Body of pancreas (tissue), 4 donors: ENCODE results near the gene WDFY1. TPM values are rescaled to one million over a fixed set of nuclear protein-coding genes. Genes with fewer than 3 reads are reported as not detected.

Source experiments
- ATAC-seq: fragments of 150-250 bp; one replicate; pipeline ENCODE4 v1.9.1; 2016
- DNase-seq, 4 donors: peaks; one replicate each; pipeline ENCODE4 v3.0.0-alpha.2; 2019
- H3K27ac ChIP-seq, 4 donors: fragments of 200-600 bp; sonication (generic); 1 replicate in 3 of 4; 2 replicates in 1 of 4; pipeline versions ENCODE4 v1.5.1 to v1.6.1; 2016 to 2019; ENCODE audit warnings: mild to moderate bottlenecking in 1 of 4, mixed read lengths in 1 of 4, moderate library complexity in 1 of 4
- H3K27me3 ChIP-seq, 2 donors: fragments of 200-600 bp; sonication (generic); one replicate each; pipeline ENCODE4 v1.6.0; 2016; ENCODE audit warnings: mild to moderate bottlenecking in 1 of 2
- H3K36me3 ChIP-seq, 2 donors: fragments of 200-600 bp; sonication (generic); replicated peaks in 1 of 2; 2 replicates each; pipeline ENCODE4 v1.5.1; 2016; ENCODE audit warnings: low read depth in 2 of 2; ENCODE audit not compliant: insufficient read depth in 1 of 2
- H3K4me1 ChIP-seq: fragments of 200-600 bp; sonication (generic); one replicate; pipeline ENCODE4 v1.6.0; 2016
- H3K4me3 ChIP-seq, 2 donors: fragments of 200-600 bp; sonication (generic); 1 replicate in 1 of 2; 2 replicates in 1 of 2; pipeline ENCODE4 v1.5.1; 2016 to 2019
- H3K9me3 ChIP-seq, 3 donors: fragments of 200-600 bp; sonication (generic); 1 replicate in 2 of 3; 2 replicates in 1 of 3; pipeline ENCODE4 v1.5.1; 2016
- POLR2A ChIP-seq, 3 donors: fragments of 450-650 bp; IDR thresholded peaks; one replicate each; pipeline ENCODE4 v1.6.1; 2016; ENCODE audit warnings: antibody characterized with exemption in 3 of 3, mild to moderate bottlenecking in 2 of 3
- whole genome bisulfite sequencing, 2 donors: methylation state at CpG; one replicate each; pipeline ENCODE4 v1.1.5; 2017; 5-methylcytosine and 5-hydroxymethylcytosine counted together
- intact Hi-C: fragments of 100-400 bp; cut with DNase I; formaldehyde crosslinking; loops from one replicate; pipeline ENCODE4 v1.15.1; 2023
- total RNA-seq, 2 donors: library from RNA; depleted of rRNA; stranded (reverse); fragments of >200 nt; gene quantifications; one replicate each; pipeline ENCODE4 v1.1.0, GENCODE V29; 2016
- TF ChIP-seq, protein P1 (sequence below), 7 experiments: fragments of 450-650 bp in 4 of 7; fragments of 200-600 bp in 3 of 7; sonication (generic) in 3 of 7; IDR thresholded peaks; one replicate each; pipeline ENCODE4 v1.5.1; 2016 to 2019; ENCODE audit warnings: antibody characterized with exemption in 7 of 7

The WDFY1 gene
- total RNA-seq, 2 donors from 2014 or later, result 18.9 to 71.5 TPM

DNA sequence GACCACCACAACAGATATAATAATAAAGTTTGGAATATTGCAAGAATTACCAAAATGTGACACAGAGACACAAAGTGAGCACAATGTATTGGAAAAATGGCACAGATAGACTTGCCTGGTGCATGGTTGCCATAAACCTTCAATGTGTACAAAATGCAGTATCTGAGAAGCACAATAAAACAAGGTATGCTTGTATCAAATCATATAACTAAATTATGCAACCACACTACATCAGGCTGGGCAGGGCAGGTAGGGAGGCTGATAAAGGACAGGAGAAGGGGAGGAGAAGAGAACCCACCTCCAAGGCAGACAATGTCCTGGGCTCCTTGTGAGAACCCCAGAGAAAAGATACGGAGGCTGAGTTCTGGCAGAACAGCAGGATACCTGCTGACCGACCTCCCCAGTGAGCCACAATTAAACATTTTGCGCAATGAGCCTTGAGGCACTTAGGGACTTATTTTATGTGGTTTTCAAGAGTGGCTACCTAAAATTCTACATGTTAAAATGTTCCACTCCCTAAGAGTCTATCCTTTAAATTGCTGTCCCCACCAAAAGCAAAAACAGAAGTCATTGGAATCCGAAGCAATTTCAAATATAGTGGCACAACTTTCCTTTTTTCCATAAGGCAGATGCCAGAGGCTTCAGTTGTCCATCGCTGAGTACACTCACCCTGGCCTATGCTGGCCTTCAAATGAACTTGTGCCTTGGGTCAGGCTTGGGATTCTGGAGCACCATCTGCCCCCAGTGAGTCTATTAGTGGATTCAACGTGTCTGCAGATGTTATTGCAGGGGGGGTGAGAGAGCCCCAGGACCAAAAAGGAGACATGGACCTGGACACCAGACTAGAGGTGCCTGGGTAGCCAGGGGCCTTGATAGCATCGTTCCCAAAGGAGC lies 16.8 kb downstream of the WDFY1 start:
- Histone ChIP-seq H3K4me3 (no peak overlapping the region), H3K36me3 (no peaks in the 10 kb centered on the region), H3K27me3 (no peaks in the 10 kb centered on the region), H3K27ac (no peak overlapping the region), H3K4me1 (peaks cover 24% of the 10 kb centered on the region), H3K9me3 (no peaks in the 10 kb centered on the region)
- intact Hi-C loops, result no loop called here
- 85 to 89% methylated on average over 7 of the region's 7 CpGs for WGBS, 2 donors
- TF ChIP-seq POLR2A (IDR thresholded peaks at IDR 0.05), result no peak
- TF ChIP-seq, protein P1, sequence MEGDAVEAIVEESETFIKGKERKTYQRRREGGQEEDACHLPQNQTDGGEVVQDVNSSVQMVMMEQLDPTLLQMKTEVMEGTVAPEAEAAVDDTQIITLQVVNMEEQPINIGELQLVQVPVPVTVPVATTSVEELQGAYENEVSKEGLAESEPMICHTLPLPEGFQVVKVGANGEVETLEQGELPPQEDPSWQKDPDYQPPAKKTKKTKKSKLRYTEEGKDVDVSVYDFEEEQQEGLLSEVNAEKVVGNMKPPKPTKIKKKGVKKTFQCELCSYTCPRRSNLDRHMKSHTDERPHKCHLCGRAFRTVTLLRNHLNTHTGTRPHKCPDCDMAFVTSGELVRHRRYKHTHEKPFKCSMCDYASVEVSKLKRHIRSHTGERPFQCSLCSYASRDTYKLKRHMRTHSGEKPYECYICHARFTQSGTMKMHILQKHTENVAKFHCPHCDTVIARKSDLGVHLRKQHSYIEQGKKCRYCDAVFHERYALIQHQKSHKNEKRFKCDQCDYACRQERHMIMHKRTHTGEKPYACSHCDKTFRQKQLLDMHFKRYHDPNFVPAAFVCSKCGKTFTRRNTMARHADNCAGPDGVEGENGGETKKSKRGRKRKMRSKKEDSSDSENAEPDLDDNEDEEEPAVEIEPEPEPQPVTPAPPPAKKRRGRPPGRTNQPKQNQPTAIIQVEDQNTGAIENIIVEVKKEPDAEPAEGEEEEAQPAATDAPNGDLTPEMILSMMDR (IDR thresholded peaks at IDR 0.05), result no peak
- DNase-seq (no peak), ATAC-seq (no peak)

- Histone ChIP-seq H3K27me3 (no peaks in the 10 kb centered on the region), H3K4me1 (peaks cover 19% of the 10 kb centered on the region), H3K36me3 (no peaks in the 10 kb centered on the region), H3K4me3 (no peak overlapping the region), H3K27ac (no peak overlapping the region), H3K9me3 (no peaks in the 10 kb centered on the region)
- DNase-seq (no peak), ATAC-seq (no peak)
- no peak for TF ChIP-seq POLR2A (IDR thresholded peaks at IDR 0.05)
- TF ChIP-seq, protein P1 (IDR thresholded peaks at IDR 0.05), result no peak
- WGBS, 2 donors, result 90 to 99% methylated on average over 3 of the region's 3 CpGs
- intact Hi-C loops, result no loop called here
These were observed 20.0 kb downstream of the WDFY1 start for GRCh38 chr2:223925106-223925505.

- Histone ChIP-seq H3K4me1 (peaks cover 12% of the 10 kb centered on the region), H3K27me3 (no peaks in the 10 kb centered on the region), H3K36me3 (no peaks in the 10 kb centered on the region), H3K27ac (no peak overlapping the region), H3K4me3 (no peak overlapping the region), H3K9me3 (no peaks in the 10 kb centered on the region)
- DNase-seq, result no peak
- no peak for TF ChIP-seq POLR2A (IDR thresholded peaks at IDR 0.05)
- TF ChIP-seq, protein P1 (IDR thresholded peaks at IDR 0.05), result no peak
- 82 to 85% methylated on average over 2 of the region's 2 CpGs for WGBS, 2 donors
- intact Hi-C loops, result no loop called here
- no peak for ATAC-seq
These were observed 21.2 kb downstream of the WDFY1 start for GRCh38 chr2:223923976-223924375.

- H3K4me1 ChIP-seq, result peaks cover 12% of the 10 kb centered on the region
- H3K36me3 ChIP-seq, result no peaks in the 10 kb centered on the region
- H3K4me3 ChIP-seq, result no peak overlapping the region
- ATAC-seq (no peak), DNase-seq (no peak)
- H3K9me3 ChIP-seq, result no peaks in the 10 kb centered on the region
- no peaks in the 10 kb centered on the region for H3K27me3 ChIP-seq
- 39 to 49% methylated on average over 3 of the region's 3 CpGs for WGBS, 2 donors
- TF ChIP-seq, protein P1 (IDR thresholded peaks at IDR 0.05), result no peak
- no peak for TF ChIP-seq POLR2A (IDR thresholded peaks at IDR 0.05)
- H3K27ac ChIP-seq, result no peak overlapping the region
- intact Hi-C loops, result no loop called here
These were observed 22.8 kb downstream of the WDFY1 start for GRCh38 chr2:223922308-223922707.

DNA sequence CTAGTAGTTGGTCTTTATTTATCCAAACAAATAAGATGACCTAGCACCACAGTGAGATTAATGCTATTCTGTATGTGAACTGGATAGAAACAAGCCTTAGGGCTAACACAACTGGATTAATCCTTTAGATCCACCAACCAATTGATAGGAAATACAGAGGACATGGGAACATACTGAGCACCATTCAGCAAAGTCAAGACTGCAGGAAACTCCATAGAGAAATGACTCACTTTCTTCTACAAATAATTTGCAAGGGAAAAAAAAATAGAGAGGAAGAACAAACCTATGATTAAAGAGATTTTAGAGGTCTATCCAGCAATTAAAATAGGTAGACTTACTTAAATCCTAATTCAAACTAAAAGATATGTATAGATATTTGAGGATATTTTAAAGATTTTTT lies 23.9 kb downstream of the WDFY1 start:
- no peak for ATAC-seq
- Histone ChIP-seq H3K9me3 (no peaks in the 10 kb centered on the region), H3K27ac (no peak overlapping the region), H3K36me3 (no peaks in the 10 kb centered on the region), H3K27me3 (no peaks in the 10 kb centered on the region), H3K4me3 (no peak overlapping the region), H3K4me1 (peaks cover 12% of the 10 kb centered on the region)
- intact Hi-C loops, result no loop called here
- TF ChIP-seq POLR2A (IDR thresholded peaks at IDR 0.05), result no peak
- TF ChIP-seq, protein P1 (IDR thresholded peaks at IDR 0.05), result no peak
- no peak for DNase-seq
